CD4-positive, alpha-beta T cell treated with Interleukin-17A for 1 hour (primary cell): ENCODE measurements around the gene OR5AS1.
"Not testable (repeated sequence)": the region's sequence is repeated elsewhere in the genome, so short reads cannot be mapped to it uniquely, and the experiment has no call there.

Experiments used
- DNase-seq: peaks from one replicate; pipeline ENCODE4 v3.0.0-alpha.2; 2020

Gene OR5AS1

DNA sequence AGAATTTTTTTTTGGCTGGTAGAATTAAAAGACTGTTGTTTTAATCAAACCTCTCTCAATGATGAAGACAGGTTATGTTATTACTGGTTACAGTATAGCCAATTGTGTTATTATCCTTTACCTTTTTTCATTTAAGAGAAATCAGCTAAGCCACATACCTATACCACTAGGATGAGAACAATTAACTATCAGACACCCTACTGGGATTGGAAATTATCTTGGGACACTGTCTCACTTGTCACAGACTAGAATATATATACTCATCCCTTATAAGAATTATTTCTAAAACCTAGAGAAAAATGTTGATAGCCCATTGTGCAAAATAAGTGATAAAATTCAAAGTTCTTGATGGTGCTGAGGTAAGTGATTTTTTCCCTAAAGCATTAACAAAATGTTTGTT lies at the start of gene OR5AS1:
OR5AS1 (plus strand) TSS at position 301 of the 400 bp plus-strand sequence. CDS start 2,765 bp downstream, outside the sequence.
- DNase-seq, result no peak

DNA sequence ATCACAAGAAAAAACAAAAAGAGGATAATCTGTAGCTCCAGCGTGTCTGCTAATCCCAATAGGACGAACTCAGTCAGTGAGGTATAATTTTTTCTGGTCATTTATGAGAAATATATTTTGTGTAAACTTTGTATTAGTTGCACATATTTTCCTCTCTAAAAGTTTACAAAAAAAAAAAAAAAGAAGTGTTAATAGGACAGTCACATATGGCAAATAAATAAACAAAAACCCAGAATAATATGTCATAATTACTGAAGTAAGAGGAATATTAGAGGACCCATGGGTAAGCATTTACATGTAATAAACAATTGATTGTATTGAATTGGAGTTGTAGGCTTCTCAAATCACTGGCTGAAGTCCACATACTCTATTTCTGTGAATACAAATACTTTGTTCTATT lies 32.9 kb upstream of the OR5AS1 start, which contains the start of gene OR5F1:
OR5F1 (minus strand) TSS at position 101 of the 400 bp plus-strand sequence; CDS start at position 101, 0 bp downstream.
- no peak for DNase-seq

DNA sequence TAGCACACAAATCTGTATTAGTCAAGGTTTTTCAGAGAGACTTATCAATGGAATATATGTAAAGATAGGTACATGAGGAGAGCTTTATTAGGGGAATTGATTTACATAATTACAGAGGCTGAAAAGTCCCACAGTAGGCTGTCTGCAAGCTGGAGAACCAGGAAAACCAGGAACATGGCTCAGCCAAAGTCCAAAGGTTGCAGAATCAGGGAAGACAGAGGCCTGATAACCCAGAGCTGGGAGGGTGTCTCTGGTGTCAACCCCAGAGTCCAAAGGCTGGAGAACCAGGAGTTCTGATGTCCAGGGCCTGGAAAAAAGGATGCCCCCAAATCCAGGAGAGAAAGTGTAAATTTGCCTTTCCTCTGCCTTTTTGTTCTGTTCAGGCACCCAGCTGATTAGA lies 16.7 kb upstream of the OR5AS1 start:
- DNase-seq, result no peak

DNA sequence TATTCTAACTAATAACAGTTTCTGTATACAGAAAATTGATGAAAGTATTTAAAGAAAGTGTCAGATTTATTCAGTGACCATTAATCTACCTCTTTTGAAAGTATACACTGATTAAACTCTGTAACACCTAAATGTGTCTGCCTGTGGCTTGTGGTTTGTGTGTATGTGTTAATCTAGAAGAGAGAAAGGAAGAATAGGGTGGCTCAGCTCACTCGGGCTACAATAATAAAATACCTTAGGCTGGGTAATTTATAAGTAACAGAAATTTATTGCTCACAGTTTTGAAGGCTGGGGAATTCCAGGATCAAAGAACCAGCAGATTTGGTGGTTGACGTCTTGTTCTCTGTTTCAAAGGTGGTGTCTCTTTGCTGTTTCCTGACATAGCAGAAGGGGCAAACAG lies 13.6 kb upstream of the OR5AS1 start:
- no peak for DNase-seq

DNA sequence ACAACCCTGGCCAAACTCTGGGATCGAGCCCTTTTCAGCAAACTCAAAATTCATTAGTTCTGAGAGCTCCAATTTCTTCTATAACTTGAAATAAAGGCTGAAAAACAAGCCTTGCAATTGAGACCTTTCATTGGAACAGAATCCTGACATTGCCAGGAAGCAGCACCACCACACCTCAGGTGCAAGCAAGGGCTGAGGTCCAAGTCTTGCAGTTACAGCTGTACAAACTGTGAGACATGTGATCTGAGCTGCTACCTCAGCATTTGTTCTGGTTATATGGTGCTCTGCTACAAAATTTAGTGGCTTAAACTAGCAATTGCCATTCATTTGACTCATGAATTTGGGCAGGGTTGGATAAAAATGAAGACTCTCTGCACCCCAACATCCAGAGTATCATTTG lies 18.1 kb downstream of the OR5AS1 start:
- DNase-seq, result no peak

DNA sequence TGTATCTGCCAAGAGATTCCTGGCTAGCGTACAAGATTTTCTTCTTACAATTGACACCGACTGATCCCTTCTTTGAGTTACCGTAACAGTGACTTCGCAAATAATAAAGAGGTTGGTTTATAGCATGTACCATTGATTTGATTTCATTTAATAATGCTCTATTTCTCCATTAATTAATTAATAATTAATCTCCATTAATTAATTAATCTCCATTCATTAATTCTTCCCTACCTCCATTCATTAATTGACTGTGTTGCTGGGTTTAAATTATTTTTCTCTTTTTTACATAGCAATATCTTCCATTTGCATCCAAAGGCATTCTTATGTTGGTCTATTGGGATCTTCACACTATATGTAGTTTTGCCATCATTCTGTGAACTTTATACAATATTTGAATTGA lies 21.0 kb downstream of the OR5AS1 start:
- no peak for DNase-seq

DNA sequence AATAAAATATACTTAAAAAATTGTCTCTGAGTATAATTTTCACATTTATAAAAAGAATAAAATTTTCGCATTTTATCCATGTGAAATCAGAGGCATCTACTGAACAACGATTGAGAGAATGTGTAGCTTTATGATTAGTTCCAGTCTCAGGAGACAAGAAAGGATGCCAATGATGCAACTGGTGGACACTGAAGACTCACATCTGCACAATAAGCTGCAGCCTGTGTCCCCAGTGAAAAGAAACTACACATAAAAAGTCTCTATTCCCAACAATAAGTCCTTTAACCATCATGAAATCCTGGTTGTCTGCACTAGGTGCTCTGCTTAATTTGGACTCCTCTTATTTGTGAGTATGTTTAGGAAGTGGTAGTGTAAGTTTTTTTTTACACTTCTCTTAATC lies 22.0 kb downstream of the OR5AS1 start:
- no peak for DNase-seq

DNA sequence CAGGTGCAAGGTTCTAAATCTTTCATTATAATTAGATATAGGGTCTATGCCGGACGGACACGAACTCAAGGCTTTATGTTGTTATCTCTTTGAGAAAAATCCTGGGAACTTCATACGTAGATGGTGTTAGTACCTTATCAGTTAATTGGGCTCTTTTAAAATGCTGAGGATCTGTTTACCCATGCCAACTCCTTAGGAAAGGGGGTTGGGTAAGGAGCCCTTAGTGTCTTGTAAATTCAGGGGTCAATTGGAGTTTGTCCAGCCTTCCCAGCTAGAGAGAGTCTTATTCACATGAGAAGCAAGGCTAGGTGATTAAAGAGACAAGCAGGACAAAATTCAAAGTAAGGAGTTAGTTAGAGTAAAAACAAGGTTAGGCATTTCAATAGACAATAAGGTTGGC lies 28.9 kb downstream of the OR5AS1 start:
- not testable (repeated sequence) for DNase-seq

DNA sequence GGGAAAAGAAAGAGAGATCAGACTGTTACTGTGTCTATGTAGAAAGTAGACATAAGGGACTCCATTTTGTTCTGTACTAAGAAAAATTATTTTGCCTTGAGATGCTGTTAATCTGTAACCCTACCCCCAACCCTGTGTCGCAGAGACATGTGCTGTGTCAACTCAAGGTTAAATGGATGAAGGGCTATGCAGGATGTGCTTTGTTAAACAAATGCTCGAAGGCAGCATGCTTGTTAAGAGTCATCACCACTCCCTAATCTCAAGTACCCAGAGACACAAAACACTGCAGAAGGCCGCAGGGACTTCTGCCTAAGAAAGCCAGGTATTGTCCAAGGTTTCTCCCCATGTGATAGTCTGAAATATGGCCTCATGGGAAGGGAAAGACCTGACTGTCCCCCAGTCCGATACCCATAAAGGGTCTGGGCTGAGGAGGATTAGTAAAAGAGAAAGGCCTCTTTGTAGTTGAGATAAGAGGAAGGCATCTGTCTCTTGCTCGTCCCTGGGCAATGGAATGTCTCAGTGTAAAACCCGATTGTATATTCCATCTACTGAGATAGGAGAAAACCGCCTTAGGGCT lies 30.3 kb downstream of the OR5AS1 start:
- not testable (repeated sequence) for DNase-seq

DNA sequence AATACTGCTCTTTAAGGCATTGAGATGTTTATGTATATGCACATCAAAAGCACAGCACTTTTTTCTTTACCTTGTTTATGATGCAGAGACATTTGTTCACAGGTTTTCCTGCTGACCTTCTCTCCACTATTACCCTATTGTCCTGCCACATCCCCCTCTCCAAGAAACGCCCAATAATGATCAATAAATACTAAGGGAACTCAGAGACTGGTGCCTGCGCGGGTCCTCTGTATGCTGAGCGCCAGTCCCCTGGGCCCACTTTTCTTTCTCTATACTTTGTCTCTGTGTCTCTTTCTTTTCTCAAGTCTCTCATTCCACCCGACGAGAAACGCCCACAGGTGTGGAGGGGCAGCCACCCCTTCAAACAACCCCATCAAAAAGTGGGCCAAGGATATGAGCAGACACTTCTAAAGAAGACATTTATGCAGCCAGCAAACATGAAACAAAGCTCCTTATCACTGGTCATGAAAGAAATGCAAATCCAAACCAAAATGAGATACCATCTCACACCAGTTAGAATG lies 30.9 kb downstream of the OR5AS1 start:
- not testable (repeated sequence) for DNase-seq

DNA sequence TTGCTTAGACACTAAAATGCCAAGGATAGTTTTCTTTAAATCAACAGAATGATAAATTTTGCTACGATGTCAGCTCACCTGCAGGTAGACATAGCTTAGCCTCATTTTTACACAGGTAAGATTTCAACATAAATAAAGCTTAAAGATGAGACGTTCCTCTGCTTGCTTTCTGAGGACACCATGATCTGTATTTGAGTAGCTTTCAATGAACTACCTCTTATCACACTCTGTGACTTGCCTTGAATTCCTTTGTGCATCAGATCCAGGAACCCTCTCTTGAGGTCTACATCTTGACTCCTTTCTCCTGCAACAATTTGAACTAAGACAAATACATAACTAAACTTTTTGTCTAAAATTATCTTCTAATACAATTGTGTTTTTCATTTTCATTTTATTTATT lies 39.5 kb downstream of the OR5AS1 start:
- no peak for DNase-seq
